ENCODE results near the gene PLPPR3.

DNA sequence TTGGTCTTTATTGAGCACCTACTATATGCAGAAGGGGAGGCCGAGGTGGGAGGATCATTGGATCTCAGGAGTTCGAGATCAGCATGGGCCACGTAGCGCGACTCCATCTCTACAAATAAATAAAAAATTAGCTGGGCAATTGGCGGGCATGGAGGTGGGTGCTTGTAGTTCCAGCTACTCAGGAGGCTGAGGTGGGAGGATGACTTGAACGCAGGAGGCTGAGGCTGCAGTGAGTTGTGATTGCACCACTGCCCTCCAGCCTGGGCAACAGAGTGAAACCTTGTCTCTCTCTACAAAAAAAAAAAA is 41.5 kb upstream of the PLPPR3 start:
- TF ChIP-seq, protein P1, sequence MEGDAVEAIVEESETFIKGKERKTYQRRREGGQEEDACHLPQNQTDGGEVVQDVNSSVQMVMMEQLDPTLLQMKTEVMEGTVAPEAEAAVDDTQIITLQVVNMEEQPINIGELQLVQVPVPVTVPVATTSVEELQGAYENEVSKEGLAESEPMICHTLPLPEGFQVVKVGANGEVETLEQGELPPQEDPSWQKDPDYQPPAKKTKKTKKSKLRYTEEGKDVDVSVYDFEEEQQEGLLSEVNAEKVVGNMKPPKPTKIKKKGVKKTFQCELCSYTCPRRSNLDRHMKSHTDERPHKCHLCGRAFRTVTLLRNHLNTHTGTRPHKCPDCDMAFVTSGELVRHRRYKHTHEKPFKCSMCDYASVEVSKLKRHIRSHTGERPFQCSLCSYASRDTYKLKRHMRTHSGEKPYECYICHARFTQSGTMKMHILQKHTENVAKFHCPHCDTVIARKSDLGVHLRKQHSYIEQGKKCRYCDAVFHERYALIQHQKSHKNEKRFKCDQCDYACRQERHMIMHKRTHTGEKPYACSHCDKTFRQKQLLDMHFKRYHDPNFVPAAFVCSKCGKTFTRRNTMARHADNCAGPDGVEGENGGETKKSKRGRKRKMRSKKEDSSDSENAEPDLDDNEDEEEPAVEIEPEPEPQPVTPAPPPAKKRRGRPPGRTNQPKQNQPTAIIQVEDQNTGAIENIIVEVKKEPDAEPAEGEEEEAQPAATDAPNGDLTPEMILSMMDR (IDR thresholded peaks at IDR 0.05): no peak
- no peak for TF ChIP-seq POLR2A (IDR thresholded peaks at IDR 0.05)

Data from thyroid gland (tissue), 4 donors.